Endodermal cell (in vitro differentiated cells): ENCODE data around the gene FOXK2. TPM values are rescaled to one million over a fixed set of nuclear protein-coding genes. Genes with fewer than 3 reads are reported as not detected.
"Not testable (repeated sequence)": the region's sequence is repeated elsewhere in the genome, so short reads cannot be mapped to it uniquely, and the experiment has no call there.

ENCODE experiments used
- DNase-seq: peaks from one replicate; pipeline ENCODE4 v3.0.0-alpha.2; 2017
- H3K27ac ChIP-seq: 2 replicates; pipeline ENCODE4 v1.5.1; 2013; ENCODE audit warnings: mild to moderate bottlenecking, low read depth, low read length, moderate library complexity
- H3K27me3 ChIP-seq: 2 replicates; pipeline ENCODE4 v1.6.1; 2013; ENCODE audit warnings: mild to moderate bottlenecking, low read length, moderate library complexity; ENCODE audit not compliant: insufficient read depth, control insufficient read depth, poor library complexity, severe bottlenecking
- H3K36me3 ChIP-seq: 2 replicates; pipeline ENCODE4 v1.7.0; 2013; ENCODE audit warnings: mild to moderate bottlenecking, low read length, moderate library complexity; ENCODE audit not compliant: control insufficient read depth, insufficient read depth
- H3K4me1 ChIP-seq: one replicate; pipeline ENCODE4 v1.7.0; 2013; ENCODE audit warnings: low read length; ENCODE audit not compliant: control insufficient read depth, insufficient read depth
- H3K4me3 ChIP-seq: 2 replicates; pipeline ENCODE4 v1.5.1; 2013; ENCODE audit warnings: mild to moderate bottlenecking, low read length, moderate library complexity
- H3K9ac ChIP-seq: 2 replicates; pipeline ENCODE4 v1.6.1; 2013; ENCODE audit warnings: mild to moderate bottlenecking, low read length, moderate library complexity; ENCODE audit not compliant: poor library complexity, severe bottlenecking; ENCODE audit errors: extremely low read depth
- H3K9me3 ChIP-seq: 2 replicates; pipeline ENCODE4 v1.6.1; 2013; ENCODE audit warnings: mild to moderate bottlenecking, low read length, moderate library complexity; ENCODE audit not compliant: control insufficient read depth
- H3K27ac Mint-ChIP-seq: 2 replicates; pipeline ENCODE4 v1.8.0; 2020; ENCODE audit warnings: mixed read lengths
- H3K27me3 Mint-ChIP-seq: 2 replicates; pipeline ENCODE4 v1.8.0; 2021; ENCODE audit warnings: mild to moderate bottlenecking, mixed read lengths; ENCODE audit not compliant: insufficient read depth
- H3K36me3 Mint-ChIP-seq: 2 replicates; pipeline ENCODE4 v1.8.0; 2020; ENCODE audit warnings: low read depth, mixed read lengths
- H3K4me1 Mint-ChIP-seq: 2 replicates; pipeline ENCODE4 v1.8.0; 2020; ENCODE audit warnings: mixed read lengths
- H3K4me3 Mint-ChIP-seq: 2 replicates; pipeline ENCODE4 v1.8.0; 2020; ENCODE audit warnings: mild to moderate bottlenecking, moderate library complexity, mixed read lengths
- H3K9me3 Mint-ChIP-seq: 2 replicates; pipeline ENCODE4 v1.8.0; 2020; ENCODE audit warnings: mild to moderate bottlenecking, mixed read lengths
- CTCF ChIP-seq: fragments of 200-600 bp; sonication (generic); conservative IDR thresholded peaks from 2 replicates; pipeline ENCODE4 v1.5.0; 2021; ENCODE audit warnings: antibody characterized with exemption, mild to moderate bottlenecking
- WGBS, 2 experiments: methylation state at CpG; one replicate each; pipeline versions ENCODE4 v1.1.5 to v1.1.7; 2013; ENCODE audit warnings: missing lambda C conversion rate in 2 of 2, mixed read lengths in 1 of 2; ENCODE audit not compliant: insufficient coverage in 1 of 2, insufficient read length in 1 of 2; 5-methylcytosine and 5-hydroxymethylcytosine counted together
- total RNA-seq, 2 donors: library from RNA; stranded (reverse); fragmentation: NEBNext Ultra II Directional in 1 of 2; extraction: Animal tissue kit (Norgen Biotek cat#: 25700) in 1 of 2; gene quantifications; 2 replicates in 1 of 2; 3 replicates in 1 of 2; pipeline ENCODE4 v1.2.1, GENCODE V29; 2021

FOXK2 gene
- total RNA-seq, 2 donors from 2014 or later: 67.2 to 68.1 TPM

GRCh38 chr17:82503094-82503727 lies 16.3 kb upstream of the FOXK2 start:
- WGBS, 2 experiments: 90 to 93% methylated on average over 4 to 12 of the region's 12 CpGs
- no peaks in the 10 kb centered on the region for H3K36me3 ChIP-seq
- TF ChIP-seq CTCF: no peak
- no peak overlapping the region for H3K27ac ChIP-seq
- Mint-ChIP-seq H3K36me3 (no peaks in the 10 kb centered on the region), H3K27me3 (peaks cover 25% of the 10 kb centered on the region), H3K4me3 (no peak overlapping the region), H3K4me1 (no peaks in the 10 kb centered on the region), H3K27ac (no peak overlapping the region), H3K9me3 (no peaks in the 10 kb centered on the region)
- H3K4me1 ChIP-seq: no peaks in the 10 kb centered on the region
- H3K4me3 ChIP-seq: no peak overlapping the region
- no peaks in the 10 kb centered on the region for H3K27me3 ChIP-seq
- no peaks in the 10 kb centered on the region for H3K9me3 ChIP-seq
- no peak for DNase-seq
- H3K9ac ChIP-seq: no peak overlapping the region

GRCh38 chr17:82503728-82504308 lies 15.7 kb upstream of the FOXK2 start:
- H3K27ac Mint-ChIP-seq: no peak overlapping the region
- DNase-seq: no peak
- no peaks in the 10 kb centered on the region for H3K4me1 Mint-ChIP-seq
- H3K27me3 Mint-ChIP-seq: peaks cover 19% of the 10 kb centered on the region
- Histone ChIP-seq H3K4me3 (no peak overlapping the region), H3K27me3 (no peaks in the 10 kb centered on the region), H3K9ac (no peak overlapping the region), H3K36me3 (no peaks in the 10 kb centered on the region), H3K4me1 (no peaks in the 10 kb centered on the region), H3K27ac (no peak overlapping the region), H3K9me3 (no peaks in the 10 kb centered on the region)
- TF ChIP-seq CTCF: no peak
- 77 to 86% methylated on average over 11 to 21 of the region's 21 CpGs for WGBS, 2 experiments
- no peaks in the 10 kb centered on the region for H3K36me3 Mint-ChIP-seq
- no peaks in the 10 kb centered on the region for H3K9me3 Mint-ChIP-seq
- no peak overlapping the region for H3K4me3 Mint-ChIP-seq

- H3K27me3 ChIP-seq: no peaks in the 10 kb centered on the region
- Mint-ChIP-seq H3K27ac (no peak overlapping the region), H3K9me3 (no peaks in the 10 kb centered on the region), H3K36me3 (no peaks in the 10 kb centered on the region), H3K4me3 (no peak overlapping the region), H3K27me3 (peaks cover 5% of the 10 kb centered on the region), H3K4me1 (no peaks in the 10 kb centered on the region)
- no peaks in the 10 kb centered on the region for H3K9me3 ChIP-seq
- no peak overlapping the region for H3K4me3 ChIP-seq
- H3K36me3 ChIP-seq: no peaks in the 10 kb centered on the region
- no peak overlapping the region for H3K9ac ChIP-seq
- 95% methylated on average over 6 of the region's 6 CpGs; no CpG with 5 or more reads in 1 of the 2 experiments for WGBS, 2 experiments
- no peak for DNase-seq
- H3K4me1 ChIP-seq: no peaks in the 10 kb centered on the region
- H3K27ac ChIP-seq: no peak overlapping the region
- TF ChIP-seq CTCF: no peak
Measured at GRCh38 chr17:82505296-82505695, 14.2 kb upstream of the FOXK2 start.

- not testable (repeated sequence) for H3K36me3 ChIP-seq, DNase-seq, H3K9me3 ChIP-seq, H3K27me3 Mint-ChIP-seq, H3K4me1 Mint-ChIP-seq, H3K9ac ChIP-seq, H3K4me1 ChIP-seq, H3K4me3 Mint-ChIP-seq, H3K27ac Mint-ChIP-seq, H3K36me3 Mint-ChIP-seq, H3K27ac ChIP-seq, H3K4me3 ChIP-seq, H3K27me3 ChIP-seq, H3K9me3 Mint-ChIP-seq
- WGBS, 2 experiments: 84 to 92% methylated on average over 4 to 7 of the region's 7 CpGs
Measured at GRCh38 chr17:82506402-82506801, 13.1 kb upstream of the FOXK2 start.
